ENCODE data around the gene GOLPH3L.
A peak's percentile ranks its signal among the peaks of the same experiment; 100 is the strongest.
"Not testable (repeated sequence)": the region's sequence is repeated elsewhere in the genome, so short reads cannot be mapped to it uniquely, and the experiment has no call there.

GOLPH3L gene

GRCh38 chr1:150627826-150628410 is 69.0 kb downstream of the GOLPH3L start:
- DNase-seq = no peak
- WGBS (ENCODE audit: insufficient coverage) = 74% methylated on average over 4 of the region's 5 CpGs
- POLR2A ChIA-PET = interaction anchor here (0.7 to 3.5 kb wide), 3 partner anchors 18 to 55 kb away, joined by 3 to 24 read pairs (median 3); partner anchors contain the start of gene MCL1
- CTCF ChIA-PET = interaction anchor here (1.1 to 4.4 kb wide), 8 partner anchors 9 to 72 kb away, joined by 3 to 36 read pairs (median 7); partner anchors contain the start of gene MCL1
- Histone ChIP-seq H3K4me1 (ENCODE audit: control extremely low read depth in 1 of 4, control insufficient read depth in 4 of 4, insufficient read depth in 4 of 4, low read length in 3 of 4) (peaks cover 18 to 26% (median 22%) of the 10 kb centered on the region in 4 experiments), H3K27ac (ENCODE audit: insufficient read depth in 1 of 2, low read depth in 1 of 2, low read length in 2 of 2, poor library complexity in 1 of 2, severe bottlenecking in 2 of 2) (peak overlapping the region; percentile 97 to 99), H3K27me3 (replicated peaks in 2 of 5; ENCODE audit: control insufficient read depth in 4 of 5, insufficient read depth in 5 of 5, low read length in 4 of 5) (no peaks in the 10 kb centered on the region), H3K36me3 (ENCODE audit: control insufficient read depth in 4 of 4, insufficient read depth in 4 of 4, low read length in 3 of 4) (peaks cover 13 to 40% (median 25%) of the 10 kb centered on the region in 4 experiments), H3K9me3 (ENCODE audit: control extremely low read depth in 1 of 5, control insufficient read depth in 4 of 5, insufficient read depth in 2 of 5, low read depth in 1 of 5, low read length in 4 of 5) (no peaks in the 10 kb centered on the region), H3K4me3 (ENCODE audit: control insufficient read depth in 1 of 7, extremely low read depth in 1 of 7, insufficient read depth in 4 of 7, low read depth in 2 of 7, low read length in 6 of 7) (peak overlapping the region in 6 of 7 experiments; percentile 76 to 92 (median 86))

- POLR2A ChIA-PET = interaction anchor here (0.7 kb wide), 1 partner anchor 110 kb away, joined by 3 read pairs; no protein-coding TSS in a partner anchor
- peaks cover 13 to 47% (median 30%) of the 10 kb centered on the region in 4 experiments for H3K36me3 ChIP-seq (ENCODE audit: control insufficient read depth in 4 of 4, insufficient read depth in 4 of 4, low read length in 3 of 4)
Observed at GRCh38 chr1:150626150-150626549, 70.8 kb downstream of the GOLPH3L start.

GRCh38 chr1:150624546-150624945 is 72.4 kb downstream of the GOLPH3L start:
- not testable (repeated sequence) for DNase-seq; H3K27me3 ChIP-seq (replicated peaks in 2 of 5; ENCODE audit: control insufficient read depth in 4 of 5, insufficient read depth in 5 of 5, low read length in 4 of 5); H3K9me3 ChIP-seq (ENCODE audit: control extremely low read depth in 1 of 5, control insufficient read depth in 4 of 5, insufficient read depth in 2 of 5, low read depth in 1 of 5, low read length in 4 of 5); H3K4me3 ChIP-seq (ENCODE audit: control insufficient read depth in 1 of 7, extremely low read depth in 1 of 7, insufficient read depth in 4 of 7, low read depth in 2 of 7, low read length in 6 of 7); H3K27ac ChIP-seq (ENCODE audit: insufficient read depth in 1 of 2, low read depth in 1 of 2, low read length in 2 of 2, poor library complexity in 1 of 2, severe bottlenecking in 2 of 2)
- no CpG with 5 or more reads among the region's 1 CpG for WGBS (ENCODE audit: insufficient coverage)
- Histone ChIP-seq H3K36me3 (ENCODE audit: control insufficient read depth in 4 of 4, insufficient read depth in 4 of 4, low read length in 3 of 4) (peaks cover 18 to 62% (median 37%) of the 10 kb centered on the region in 4 experiments), H3K4me1 (ENCODE audit: control extremely low read depth in 1 of 4, control insufficient read depth in 4 of 4, insufficient read depth in 4 of 4, low read length in 3 of 4) (peaks cover 28 to 51% (median 37%) of the 10 kb centered on the region in 4 experiments)
- POLR2A ChIA-PET = interaction anchor here (1.8 kb wide), 1 partner anchor 45 kb away, joined by 4 read pairs; the partner anchor contains the start of gene MCL1
- CTCF ChIA-PET = interaction anchor here (0.8 to 8.4 kb wide), 3 partner anchors 11 to 270 kb away, joined by 3 to 152 read pairs (median 3); no protein-coding TSS in a partner anchor

More at GRCh38 chr1:150626150-150626549, 70.8 kb downstream of the GOLPH3L start:
- no peak for DNase-seq
- H3K4me3 ChIP-seq (ENCODE audit: control insufficient read depth in 1 of 7, extremely low read depth in 1 of 7, insufficient read depth in 4 of 7, low read depth in 2 of 7, low read length in 6 of 7) = no peak overlapping the region
- H3K4me1 ChIP-seq (ENCODE audit: control extremely low read depth in 1 of 4, control insufficient read depth in 4 of 4, insufficient read depth in 4 of 4, low read length in 3 of 4) = peaks cover 21 to 42% (median 34%) of the 10 kb centered on the region in 4 experiments
- H3K9me3 ChIP-seq (ENCODE audit: control extremely low read depth in 1 of 5, control insufficient read depth in 4 of 5, insufficient read depth in 2 of 5, low read depth in 1 of 5, low read length in 4 of 5) = no peaks in the 10 kb centered on the region
- WGBS (ENCODE audit: insufficient coverage) = 100% methylated on average over 1 of the region's 2 CpGs
- no peaks in the 10 kb centered on the region for H3K27me3 ChIP-seq (replicated peaks in 2 of 5; ENCODE audit: control insufficient read depth in 4 of 5, insufficient read depth in 5 of 5, low read length in 4 of 5)
- H3K27ac ChIP-seq (ENCODE audit: insufficient read depth in 1 of 2, low read depth in 1 of 2, low read length in 2 of 2, poor library complexity in 1 of 2, severe bottlenecking in 2 of 2) = no peak overlapping the region
- CTCF ChIA-PET = interaction anchor here (0.6 to 4.4 kb wide), 4 partner anchors 7 to 1208 kb away, joined by 3 to 36 read pairs (median 14); no protein-coding TSS in a partner anchor

GRCh38 chr1:150624134-150624533 is 72.8 kb downstream of the GOLPH3L start:
- POLR2A ChIA-PET = interaction anchor here (1.8 kb wide), 1 partner anchor 45 kb away, joined by 4 read pairs; the partner anchor contains the start of gene MCL1
- H3K27ac ChIP-seq (ENCODE audit: insufficient read depth in 1 of 2, low read depth in 1 of 2, low read length in 2 of 2, poor library complexity in 1 of 2, severe bottlenecking in 2 of 2) = not testable (repeated sequence)
- WGBS (ENCODE audit: insufficient coverage) = no CpG with 5 or more reads among the region's 1 CpG

GRCh38 chr1:150622303-150622975 is 74.5 kb downstream of the GOLPH3L start:
- ChIA-PET POLR2A (interaction anchor here (1.0 to 1.8 kb wide), 4 partner anchors 9 to 47 kb away, joined by 4 to 18 read pairs (median 4); partner anchors contain the start of gene MCL1), CTCF (interaction anchor here (0.8 to 8.4 kb wide), 10 partner anchors 9 to 59 kb away, joined by 3 to 152 read pairs (median 4); partner anchors contain the start of gene MCL1)
- Histone ChIP-seq H3K36me3 (ENCODE audit: control insufficient read depth in 4 of 4, insufficient read depth in 4 of 4, low read length in 3 of 4) (peaks cover 21 to 64% (median 41%) of the 10 kb centered on the region in 4 experiments), H3K27me3 (replicated peaks in 2 of 5; ENCODE audit: control insufficient read depth in 4 of 5, insufficient read depth in 5 of 5, low read length in 4 of 5) (no peaks in the 10 kb centered on the region), H3K9me3 (ENCODE audit: control extremely low read depth in 1 of 5, control insufficient read depth in 4 of 5, insufficient read depth in 2 of 5, low read depth in 1 of 5, low read length in 4 of 5) (no peaks in the 10 kb centered on the region), H3K4me3 (ENCODE audit: control insufficient read depth in 1 of 7, extremely low read depth in 1 of 7, insufficient read depth in 4 of 7, low read depth in 2 of 7, low read length in 6 of 7) (peak overlapping the region in 2 of 7 experiments; percentile 30 to 38), H3K27ac (ENCODE audit: insufficient read depth in 1 of 2, low read depth in 1 of 2, low read length in 2 of 2, poor library complexity in 1 of 2, severe bottlenecking in 2 of 2) (peak overlapping the region; percentile 19 to 67), H3K4me1 (ENCODE audit: control extremely low read depth in 1 of 4, control insufficient read depth in 4 of 4, insufficient read depth in 4 of 4, low read length in 3 of 4) (peaks cover 20 to 43% (median 25%) of the 10 kb centered on the region in 4 experiments)
- peak in 1 of 3 donors; percentile 29 for DNase-seq
- 20% methylated on average over 2 of the region's 8 CpGs for WGBS (ENCODE audit: insufficient coverage)

More at GRCh38 chr1:150624134-150624533, 72.8 kb downstream of the GOLPH3L start:
- H3K4me1 ChIP-seq (ENCODE audit: control extremely low read depth in 1 of 4, control insufficient read depth in 4 of 4, insufficient read depth in 4 of 4, low read length in 3 of 4) = peaks cover 31 to 55% (median 38%) of the 10 kb centered on the region in 4 experiments
- not testable (repeated sequence) for DNase-seq; H3K9me3 ChIP-seq (ENCODE audit: control extremely low read depth in 1 of 5, control insufficient read depth in 4 of 5, insufficient read depth in 2 of 5, low read depth in 1 of 5, low read length in 4 of 5); H3K27me3 ChIP-seq (replicated peaks in 2 of 5; ENCODE audit: control insufficient read depth in 4 of 5, insufficient read depth in 5 of 5, low read length in 4 of 5); H3K4me3 ChIP-seq (ENCODE audit: control insufficient read depth in 1 of 7, extremely low read depth in 1 of 7, insufficient read depth in 4 of 7, low read depth in 2 of 7, low read length in 6 of 7)
- H3K36me3 ChIP-seq (ENCODE audit: control insufficient read depth in 4 of 4, insufficient read depth in 4 of 4, low read length in 3 of 4) = peaks cover 20 to 66% (median 39%) of the 10 kb centered on the region in 4 experiments
- CTCF ChIA-PET = interaction anchor here (0.8 to 8.4 kb wide), 2 partner anchors 10 to 61 kb away, joined by 3 to 152 read pairs; no protein-coding TSS in a partner anchor

GRCh38 chr1:150621497-150622302 is 75.3 kb downstream of the GOLPH3L start:
- no peaks in the 10 kb centered on the region for H3K9me3 ChIP-seq (ENCODE audit: control extremely low read depth in 1 of 5, control insufficient read depth in 4 of 5, insufficient read depth in 2 of 5, low read depth in 1 of 5, low read length in 4 of 5)
- peak overlapping the region in 2 of 7 experiments; percentile 30 to 38 for H3K4me3 ChIP-seq (ENCODE audit: control insufficient read depth in 1 of 7, extremely low read depth in 1 of 7, insufficient read depth in 4 of 7, low read depth in 2 of 7, low read length in 6 of 7)
- peak overlapping the region; percentile 19 to 67 for H3K27ac ChIP-seq (ENCODE audit: insufficient read depth in 1 of 2, low read depth in 1 of 2, low read length in 2 of 2, poor library complexity in 1 of 2, severe bottlenecking in 2 of 2)
- ChIA-PET POLR2A (interaction anchor here (1.0 to 1.8 kb wide), 3 partner anchors 8 to 61 kb away, joined by 3 to 18 read pairs (median 4); partner anchors contain the start of gene MCL1), CTCF (interaction anchor here (0.6 to 8.4 kb wide), 11 partner anchors 8 to 506 kb away, joined by 3 to 152 read pairs (median 6); partner anchors contain the start of gene MCL1)
- no peaks in the 10 kb centered on the region for H3K27me3 ChIP-seq (replicated peaks in 2 of 5; ENCODE audit: control insufficient read depth in 4 of 5, insufficient read depth in 5 of 5, low read length in 4 of 5)
- peak; percentile 71 to 84 (median 81) for DNase-seq
- WGBS (ENCODE audit: insufficient coverage) = 44% methylated on average over 4 of the region's 8 CpGs
- peaks cover 15 to 41% (median 25%) of the 10 kb centered on the region in 4 experiments for H3K4me1 ChIP-seq (ENCODE audit: control extremely low read depth in 1 of 4, control insufficient read depth in 4 of 4, insufficient read depth in 4 of 4, low read length in 3 of 4)
- H3K36me3 ChIP-seq (ENCODE audit: control insufficient read depth in 4 of 4, insufficient read depth in 4 of 4, low read length in 3 of 4) = peaks cover 18 to 63% (median 40%) of the 10 kb centered on the region in 4 experiments
